HL-60/S4 treated with retinoic acid at 250 ng/mL for 4 days and 3 days (cell line): ENCODE data around the gene FRMD3.

Experiments used
- in situ Hi-C: fragments of 300-500 bp; cut with MboI; formaldehyde crosslinking; loops from 2 replicates; pipeline ENCODE4 v1.7.0; 2022; ENCODE audit warnings: low sequenced_read_pairs

The FRMD3 gene

GRCh38 chr9:83440641-83441040 is 97.6 kb downstream of the FRMD3 start:
- in situ Hi-C loops, result no loop called here

- in situ Hi-C loops, result no loop called here
These were observed 102.9 kb downstream of the FRMD3 start for GRCh38 chr9:83435301-83435700.

- in situ Hi-C loops, result no loop called here
These were observed 103.9 kb downstream of the FRMD3 start for GRCh38 chr9:83434254-83434653.

- in situ Hi-C loops, result no loop called here
These were observed 104.4 kb downstream of the FRMD3 start for GRCh38 chr9:83433846-83434245.

GRCh38 chr9:83432877-83433550 is 105.2 kb downstream of the FRMD3 start:
- in situ Hi-C loops, result no loop called here

GRCh38 chr9:83432104-83432627 is 106.0 kb downstream of the FRMD3 start:
- in situ Hi-C loops, result no loop called here

- in situ Hi-C loops, result no loop called here
These were observed 106.8 kb downstream of the FRMD3 start for GRCh38 chr9:83431101-83432060.

- in situ Hi-C loops, result no loop called here
These were observed 107.5 kb downstream of the FRMD3 start for GRCh38 chr9:83430681-83431080.

GRCh38 chr9:83429229-83429628 is 109.0 kb downstream of the FRMD3 start:
- in situ Hi-C loops, result no loop called here

GRCh38 chr9:83425240-83425639 is 113.0 kb downstream of the FRMD3 start:
- in situ Hi-C loops, result no loop called here

- in situ Hi-C loops, result no loop called here
These were observed 113.4 kb downstream of the FRMD3 start for GRCh38 chr9:83424831-83425230.

GRCh38 chr9:83423815-83424707 is 114.1 kb downstream of the FRMD3 start:
- in situ Hi-C loops, result no loop called here

GRCh38 chr9:83422527-83422926 is 115.7 kb downstream of the FRMD3 start:
- in situ Hi-C loops, result no loop called here

GRCh38 chr9:83420486-83420885 is 117.7 kb downstream of the FRMD3 start:
- in situ Hi-C loops, result no loop called here

- in situ Hi-C loops, result no loop called here
These were observed 118.2 kb downstream of the FRMD3 start for GRCh38 chr9:83419961-83420360.

GRCh38 chr9:83418283-83418682 is 119.9 kb downstream of the FRMD3 start:
- in situ Hi-C loops, result no loop called here

- in situ Hi-C loops, result no loop called here
These were observed 124.8 kb downstream of the FRMD3 start for GRCh38 chr9:83413367-83413766.

GRCh38 chr9:83410701-83411100 is 127.5 kb downstream of the FRMD3 start:
- in situ Hi-C loops, result no loop called here

GRCh38 chr9:83406921-83407320 is 131.3 kb downstream of the FRMD3 start:
- in situ Hi-C loops, result no loop called here

GRCh38 chr9:83405759-83406158 is 132.4 kb downstream of the FRMD3 start:
- in situ Hi-C loops, result no loop called here
